Neural crest cell (in vitro differentiated cells): ENCODE measurements around the gene MDP1. TPM values are rescaled to one million over a fixed set of nuclear protein-coding genes. Genes with fewer than 3 reads are reported as not detected.

Experiments used
- DNase-seq: peaks from one replicate; pipeline ENCODE4 v3.0.0; 2021; ENCODE audit warnings: low read depth, mixed read lengths, low spot score
- H3K27ac Mint-ChIP-seq: one replicate; pipeline ENCODE4 v1.8.0; 2021; ENCODE audit warnings: mild to moderate bottlenecking, mixed read lengths; ENCODE audit not compliant: unreplicated experiment
- H3K27me3 Mint-ChIP-seq: 2 replicates; pipeline ENCODE4 v1.8.0; 2021; ENCODE audit warnings: low read depth, mild to moderate bottlenecking, mixed read lengths
- H3K36me3 Mint-ChIP-seq: 2 replicates; pipeline ENCODE4 v1.8.0; 2021; ENCODE audit warnings: low read depth, mild to moderate bottlenecking, mixed read lengths
- H3K4me1 Mint-ChIP-seq: 2 replicates; pipeline ENCODE4 v1.8.0; 2021; ENCODE audit warnings: mixed read lengths
- H3K4me3 Mint-ChIP-seq: one replicate; pipeline ENCODE4 v1.8.0; 2021; ENCODE audit warnings: mild to moderate bottlenecking, mixed read lengths
- H3K9me3 Mint-ChIP-seq: 2 replicates; pipeline ENCODE4 v1.8.0; 2021; ENCODE audit warnings: mixed read lengths
- CTCF ChIP-seq: fragments of 200-600 bp; sonication (generic); conservative IDR thresholded peaks from 2 replicates; pipeline ENCODE4 v1.5.0; 2021; ENCODE audit warnings: antibody characterized with exemption, mild to moderate bottlenecking
- long read RNA-seq: library from polyadenylated mRNA; unstranded; transcript quantifications from one replicate; pipeline ENCODE4 v2.0.0, GENCODE V29; 2020
- total RNA-seq: library from RNA; stranded (reverse); gene quantifications from 2 replicates; pipeline ENCODE4 v1.2.1, GENCODE V29; 2021

Gene MDP1
- 19.0 and 25.9 TPM in 2 replicates for total RNA-seq
- long read RNA-seq, partial matches to known transcripts = 0 of 2 reads
- long read RNA-seq, other reads (novel, unspliced or antisense) = 0 of 2 reads

GRCh38 chr14:24215495-24216344, at the start of gene MDP1:
TSS of gene MDP1 (minus strand) at chr14:24216066. CDS start at chr14:24215955, 111 bp downstream.
- TF ChIP-seq CTCF = peak; percentile 68
- Mint-ChIP-seq H3K9me3 (no peaks in the 10 kb centered on the region), H3K4me1 (peaks cover 35% of the 10 kb centered on the region), H3K27me3 (no peaks in the 10 kb centered on the region), H3K36me3 (peaks cover 9% of the 10 kb centered on the region), H3K4me3 (peak within 1 kb of the TSS; percentile 91), H3K27ac (peak within 1 kb of the TSS; percentile 86)
- peak; percentile 70 for DNase-seq

GRCh38 chr14:24264298-24264697, 48.4 kb upstream of the MDP1 start:
- peak overlapping the region; percentile 84 for H3K27ac Mint-ChIP-seq
- H3K9me3 Mint-ChIP-seq = no peaks in the 10 kb centered on the region
- no peak for DNase-seq
- H3K27me3 Mint-ChIP-seq = no peaks in the 10 kb centered on the region
- peaks cover 2% of the 10 kb centered on the region for H3K36me3 Mint-ChIP-seq
- no peaks in the 10 kb centered on the region for H3K4me1 Mint-ChIP-seq
- H3K4me3 Mint-ChIP-seq = no peak overlapping the region
- TF ChIP-seq CTCF = no peak

DNA sequence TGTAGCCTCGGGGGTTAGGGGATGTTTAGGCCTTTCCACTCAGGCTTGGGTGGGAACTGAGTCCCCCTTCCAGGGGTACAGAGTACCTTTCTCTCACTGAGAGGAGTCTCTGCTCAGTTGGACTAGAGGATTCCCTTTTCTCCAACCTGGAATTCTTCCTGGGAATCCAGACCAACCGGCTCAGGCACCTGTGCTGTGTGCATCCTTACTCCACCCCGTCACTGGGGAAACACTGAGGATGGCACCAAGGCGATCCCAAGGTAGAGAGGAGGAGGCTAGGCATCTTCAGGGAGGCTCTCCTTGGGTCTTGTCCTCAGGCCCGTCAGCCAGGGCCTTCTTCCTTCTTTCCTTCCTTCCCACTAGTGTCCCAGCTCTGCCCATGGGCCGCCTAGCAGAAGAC, 48.0 kb upstream of the MDP1 start:
- Mint-ChIP-seq H3K27ac (no peak overlapping the region), H3K36me3 (peaks cover 2% of the 10 kb centered on the region), H3K9me3 (no peaks in the 10 kb centered on the region), H3K27me3 (no peaks in the 10 kb centered on the region), H3K4me1 (no peaks in the 10 kb centered on the region), H3K4me3 (no peak overlapping the region)
- TF ChIP-seq CTCF = no peak
- DNase-seq = no peak

- no peaks in the 10 kb centered on the region for H3K4me1 Mint-ChIP-seq
- H3K27ac Mint-ChIP-seq = no peak within 1 kb of the TSS
- no peaks in the 10 kb centered on the region for H3K9me3 Mint-ChIP-seq
- no peak within 1 kb of the TSS for H3K4me3 Mint-ChIP-seq
- peaks cover 2% of the 10 kb centered on the region for H3K36me3 Mint-ChIP-seq
- no peaks in the 10 kb centered on the region for H3K27me3 Mint-ChIP-seq
- DNase-seq = no peak
- no peak for TF ChIP-seq CTCF
Measured at GRCh38 chr14:24262821-24263733, 47.2 kb upstream of the MDP1 start, which contains the start of gene TGM1. TSS of gene TGM1 (minus strand) at chr14:24263177. CDS start at chr14:24262352, 825 bp downstream.

DNA sequence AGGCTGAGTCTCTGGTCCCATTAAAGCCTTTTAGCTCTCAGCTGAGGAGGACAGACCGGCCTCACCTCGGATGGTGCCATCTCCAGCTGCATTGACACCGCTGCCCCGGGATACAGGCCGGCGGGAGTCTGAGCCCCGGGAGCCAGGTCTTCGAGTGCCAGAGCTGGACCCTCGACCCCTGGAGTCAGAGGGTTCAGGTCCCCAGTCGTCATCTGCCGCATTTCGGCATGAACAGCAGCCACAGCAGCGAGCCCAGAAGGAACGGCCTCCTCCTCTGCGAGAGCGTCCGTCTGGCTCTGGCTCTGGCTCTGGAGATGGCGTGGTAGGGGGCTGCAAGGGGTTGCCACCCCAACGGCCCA, 46.1 kb upstream of the MDP1 start:
- TF ChIP-seq CTCF = no peak
- DNase-seq = no peak
- Mint-ChIP-seq H3K27ac (no peak overlapping the region), H3K27me3 (no peaks in the 10 kb centered on the region), H3K4me1 (no peaks in the 10 kb centered on the region), H3K9me3 (no peaks in the 10 kb centered on the region), H3K4me3 (no peak overlapping the region), H3K36me3 (no peaks in the 10 kb centered on the region)
